ENCODE results near the gene CDCP2.

Gene CDCP2

GRCh38 chr1:54094001-54094729, 58.6 kb downstream of the CDCP2 start:
- Histone ChIP-seq H3K27me3 (ENCODE audit: control insufficient read depth, low read length) (no peaks in the 10 kb centered on the region), H3K9me2 (replicated peaks; ENCODE audit: control insufficient read depth, low read length) (no peaks in the 10 kb centered on the region), H4K20me1 (ENCODE audit: control insufficient read depth, insufficient read depth, low read depth, low read length) (no peaks in the 10 kb centered on the region), H3K4me2 (ENCODE audit: low read length) (no peak overlapping the region), H3K9me3 (ENCODE audit: control insufficient read depth, insufficient read depth, low read length) (no peaks in the 10 kb centered on the region), H3K27ac (ENCODE audit: low read depth, low read length) (no peak overlapping the region), H3K4me1 (ENCODE audit: control insufficient read depth, low read length) (peaks cover 6% of the 10 kb centered on the region; the same call in 1 of the 2 replicates), H3K4me3 (ENCODE audit: low read length) (no peak overlapping the region), H3K79me2 (ENCODE audit: control insufficient read depth, low read length) (no peaks in the 10 kb centered on the region), H3K36me3 (ENCODE audit: control insufficient read depth, low read length) (peaks cover 8% of the 10 kb centered on the region; the same call in 1 of the 2 replicates), H3F3A (ENCODE audit: control insufficient read depth, insufficient read depth) (no peaks in the 10 kb centered on the region)
- TF ChIP-seq EZH2phosphoT487 (IDR thresholded peaks at IDR 0.05; ENCODE audit: borderline replicate concordance, low read length) (no peak), CTCF (IDR thresholded peaks at IDR 0.05; ENCODE audit: low read depth, low read length, poor library complexity, severe bottlenecking) (no peak)

GRCh38 chr1:54091666-54092065, 61.1 kb downstream of the CDCP2 start:
- Histone ChIP-seq H3K4me2 (ENCODE audit: low read length) (no peak overlapping the region), H3K27ac (ENCODE audit: low read depth, low read length) (no peak overlapping the region), H3F3A (ENCODE audit: control insufficient read depth, insufficient read depth) (no peaks in the 10 kb centered on the region), H3K9me3 (ENCODE audit: control insufficient read depth, insufficient read depth, low read length) (no peaks in the 10 kb centered on the region), H4K20me1 (ENCODE audit: control insufficient read depth, insufficient read depth, low read depth, low read length) (no peaks in the 10 kb centered on the region), H3K36me3 (ENCODE audit: control insufficient read depth, low read length) (peaks cover 6% of the 10 kb centered on the region; the same call in 1 of the 2 replicates), H3K4me1 (ENCODE audit: control insufficient read depth, low read length) (peaks cover 6% of the 10 kb centered on the region; the same call in 1 of the 2 replicates), H3K79me2 (ENCODE audit: control insufficient read depth, low read length) (no peaks in the 10 kb centered on the region), H3K27me3 (ENCODE audit: control insufficient read depth, low read length) (no peaks in the 10 kb centered on the region), H3K4me3 (ENCODE audit: low read length) (no peak overlapping the region), H3K9me2 (replicated peaks; ENCODE audit: control insufficient read depth, low read length) (no peaks in the 10 kb centered on the region)
- no peak for TF ChIP-seq EZH2phosphoT487 (IDR thresholded peaks at IDR 0.05; ENCODE audit: borderline replicate concordance, low read length)
- no peak for TF ChIP-seq CTCF (IDR thresholded peaks at IDR 0.05; ENCODE audit: low read depth, low read length, poor library complexity, severe bottlenecking)

GRCh38 chr1:54088385-54088784, 64.4 kb downstream of the CDCP2 start:
- Histone ChIP-seq H3K9me2 (replicated peaks; ENCODE audit: control insufficient read depth, low read length) (no peaks in the 10 kb centered on the region), H3K4me2 (ENCODE audit: low read length) (no peak overlapping the region), H3K4me1 (ENCODE audit: control insufficient read depth, low read length) (no peaks in the 10 kb centered on the region), H3K27me3 (ENCODE audit: control insufficient read depth, low read length) (no peaks in the 10 kb centered on the region), H4K20me1 (ENCODE audit: control insufficient read depth, insufficient read depth, low read depth, low read length) (no peaks in the 10 kb centered on the region), H3K9me3 (ENCODE audit: control insufficient read depth, insufficient read depth, low read length) (no peaks in the 10 kb centered on the region), H3K27ac (ENCODE audit: low read depth, low read length) (no peak overlapping the region), H3K36me3 (ENCODE audit: control insufficient read depth, low read length) (no peaks in the 10 kb centered on the region), H3K79me2 (ENCODE audit: control insufficient read depth, low read length) (no peaks in the 10 kb centered on the region), H3K4me3 (ENCODE audit: low read length) (no peak overlapping the region), H3F3A (ENCODE audit: control insufficient read depth, insufficient read depth) (no peaks in the 10 kb centered on the region)
- TF ChIP-seq CTCF (IDR thresholded peaks at IDR 0.05; ENCODE audit: low read depth, low read length, poor library complexity, severe bottlenecking) (no peak), EZH2phosphoT487 (IDR thresholded peaks at IDR 0.05; ENCODE audit: borderline replicate concordance, low read length) (no peak)
